K562 (cell line): ENCODE data around the gene GSTM2. TPM values are rescaled to one million over a fixed set of nuclear protein-coding genes. Genes with fewer than 3 reads are reported as not detected.

Experiments used
- ATF1 ChIP-seq, 2 experiments: fragments of 450-650 bp in 1 of 2; IDR thresholded peaks; 2 replicates each; pipeline ENCODE4 v1.6.1; 2016; ENCODE audit warnings: missing compliant biosample characterization in 1 of 2, missing genetic modification characterization in 1 of 2
- CGGBP1 ChIP-seq: fragments of 250-450 bp; sonication (Bioruptor Pico); IDR thresholded peaks from 2 replicates; pipeline ENCODE4 v1.9.0; 2021; ENCODE audit warnings: mild to moderate bottlenecking
- CTBP1 ChIP-seq: fragments of 450-650 bp; IDR thresholded peaks from 2 replicates; pipeline ENCODE4 v1.6.1; 2016; ENCODE audit warnings: borderline replicate concordance
- ETV6 ChIP-seq, 3 experiments: fragments of 150-350 bp in 1 of 3; sonication (generic) in 1 of 3; formaldehyde crosslinking in 1 of 3; IDR thresholded peaks; 2 replicates each; pipeline versions ENCODE4 v1.6.1 to v1.8.0; 2014 to 2022; ENCODE audit warnings: borderline replicate concordance in 2 of 3, low read depth in 2 of 3, antibody characterized with exemption in 1 of 3, low read length in 1 of 3, mild to moderate bottlenecking in 1 of 3, missing genetic modification reagents in 1 of 3
- HMGN3 ChIP-seq: IDR thresholded peaks from 2 replicates; pipeline ENCODE4 v1.6.1; 2011; ENCODE audit warnings: borderline replicate concordance, low read depth, mild to moderate bottlenecking, mixed read lengths, low read length; ENCODE audit not compliant: insufficient read length; ENCODE audit errors: extremely low read depth
- LEF1 ChIP-seq: fragments of 450-650 bp; IDR thresholded peaks from 2 replicates; pipeline ENCODE4 v1.6.1; 2016; ENCODE audit warnings: mild to moderate bottlenecking
- MCM3 ChIP-seq: fragments of 450-650 bp; IDR thresholded peaks from 2 replicates; pipeline ENCODE4 v1.6.1; 2016
- MGA ChIP-seq: fragments of 450-650 bp; IDR thresholded peaks from 2 replicates; pipeline ENCODE4 v1.6.1; 2016; ENCODE audit warnings: mild to moderate bottlenecking, moderate library complexity
- SMARCE1 ChIP-seq: fragments of 450-650 bp; IDR thresholded peaks from 2 replicates; pipeline ENCODE4 v1.7.1; 2016; ENCODE audit warnings: mild to moderate bottlenecking
- SNAPC5 ChIP-seq: fragments of 250-450 bp; sonication (Bioruptor Pico); IDR thresholded peaks from 2 replicates; pipeline ENCODE4 v1.8.0; 2021; ENCODE audit warnings: moderate library complexity, mild to moderate bottlenecking, inconsistent platforms
- SOX6 ChIP-seq: fragments of 450-650 bp; IDR thresholded peaks from 2 replicates; pipeline ENCODE4 v1.6.1; 2014; ENCODE audit warnings: mild to moderate bottlenecking
- TAF9B ChIP-seq: fragments of 450-650 bp; IDR thresholded peaks from 2 replicates; pipeline ENCODE4 v1.6.1; 2018; ENCODE audit warnings: mild to moderate bottlenecking; ENCODE audit not compliant: partially characterized antibody
- TCF3 ChIP-seq: sonication (generic); formaldehyde crosslinking; IDR thresholded peaks from 2 replicates; pipeline ENCODE4 v1.4.0; 2020; ENCODE audit warnings: mild to moderate bottlenecking, missing genetic modification reagents
- ZFP1 ChIP-seq: fragments of 450-650 bp; formaldehyde crosslinking; IDR thresholded peaks from 2 replicates; pipeline ENCODE4 v1.4.0; 2020; ENCODE audit warnings: mild to moderate bottlenecking, mixed read lengths
- ZNF124 ChIP-seq: sonication (generic); formaldehyde crosslinking; IDR thresholded peaks from 2 replicates; pipeline ENCODE4 v1.8.1; 2022; ENCODE audit warnings: missing genetic modification reagents
- ZNF696 ChIP-seq: fragments of 250-450 bp; sonication (Bioruptor Pico); conservative IDR thresholded peaks from 2 replicates; pipeline ENCODE4 v1.4.0; 2020; ENCODE audit warnings: mild to moderate bottlenecking, moderate library complexity
- ZNF76 ChIP-seq: fragments of 250-450 bp; sonication (Bioruptor Pico); IDR thresholded peaks from 2 replicates; pipeline ENCODE4 v1.4.0; 2020; ENCODE audit warnings: mild to moderate bottlenecking, moderate library complexity, borderline replicate concordance
- polyA plus RNA-seq, 8 experiments: library from polyadenylated mRNA; depleted of rRNA in 4 of 8; stranded (reverse) in 5 of 8; unstranded in 3 of 8; fragments of >200 nt; fragmentation: Nextera tagmentation in 2 of 8; fragmentation: Illumina TruSeq in 1 of 8; extraction: Ambion mirVana in 2 of 8; extraction: Trizol in 1 of 8; gene quantifications; 2 replicates each; pipeline versions ENCODE4 v1.2.1 to v1.2.3, GENCODE V29; 2011 to 2014; ENCODE audit warnings: inconsistent platforms in 1 of 8, missing spikeins in 1 of 8
- total RNA-seq, 7 experiments: library from RNA; depleted of rRNA in 6 of 7; stranded (reverse); fragments of >200 nt in 6 of 7; fragmentation: Illumina TruSeq in 2 of 7; extraction: Trizol in 2 of 7; gene quantifications; 2 replicates each; pipeline versions ENCODE4 v1.2.1 to v1.2.3, GENCODE V29; 2011 to 2021; ENCODE audit warnings: low replicate concordance in 1 of 7

The GSTM2 gene
- total and polyA plus RNA-seq, 9 of the 15 experiments (the other 6 are each of a cell fraction or from before 2014, with no cell fraction given), result 1.6 to 15.1 (median 6.8) TPM

- TF ChIP-seq MGA, result peak; percentile 7; the same call in 1 of the 2 replicates
- no peak for TF ChIP-seq SOX6
- 0 out of 2 replicates have a peak, but pooled peaks have one; percentile 49 for TF ChIP-seq ZFP1 (CRISPR knock-in tag)
- 0 out of 2 replicates have a peak, but pooled peaks have one; percentile 44 for TF ChIP-seq ZNF76 (CRISPR knock-in tag)
- TF ChIP-seq CTBP1, result 0 out of 2 replicates have a peak, but pooled peaks have one; percentile 14
- no peak for TF ChIP-seq HMGN3
- no peak for TF ChIP-seq TCF3 (CRISPR knock-in tag)
- 0 out of 2 replicates have a peak, but pooled peaks have one; percentile 1 for TF ChIP-seq SNAPC5 (CRISPR knock-in tag)
- no peak for TF ChIP-seq ETV6 (IDR thresholded peaks at IDR 0.05; ENCODE audit: borderline replicate concordance in 1 of 2, low read depth in 2 of 2, low read length in 1 of 2)
- no peak for TF ChIP-seq ETV6 (CRISPR knock-in tag; IDR thresholded peaks at IDR 0.05; ENCODE audit: borderline replicate concordance)
- no peak for TF ChIP-seq ATF1 (CRISPR knock-in tag; IDR thresholded peaks at IDR 0.05)
- TF ChIP-seq ATF1 (tag; IDR thresholded peaks at IDR 0.05), result peak; percentile 61
- no peak for TF ChIP-seq ZNF696 (CRISPR knock-in tag)
- TF ChIP-seq TAF9B, result peak; percentile 40
- TF ChIP-seq LEF1, result peak; percentile 60; the same call in 1 of the 2 replicates
- peak; percentile 87 for TF ChIP-seq SMARCE1
- 0 out of 2 replicates have a peak, but pooled peaks have one; percentile 10 for TF ChIP-seq CGGBP1 (CRISPR knock-in tag)
- no peak for TF ChIP-seq MCM3
- no peak for TF ChIP-seq ZNF124
Observed at GRCh38 chr1:109719337-109719837, 51.5 kb downstream of the GSTM2 start (continued).
